HG03280 (cell line): Measurements from ENCODE around the gene SLC26A1.

Experiments used
- ATAC-seq: cut with Tn5 transposase; IDR thresholded peaks from one replicate; pipeline ENCODE4 v1.9.1; 2021; ENCODE audit warnings: mild to moderate bottlenecking, moderate library complexity; ENCODE audit not compliant: unreplicated experiment

The SLC26A1 gene

GRCh38 chr4:1029529-1029928 lies 36.3 kb upstream of the SLC26A1 start:
- no peak for ATAC-seq

- no peak for ATAC-seq
Measured at GRCh38 chr4:1028574-1029220, 35.5 kb upstream of the SLC26A1 start.

DNA sequence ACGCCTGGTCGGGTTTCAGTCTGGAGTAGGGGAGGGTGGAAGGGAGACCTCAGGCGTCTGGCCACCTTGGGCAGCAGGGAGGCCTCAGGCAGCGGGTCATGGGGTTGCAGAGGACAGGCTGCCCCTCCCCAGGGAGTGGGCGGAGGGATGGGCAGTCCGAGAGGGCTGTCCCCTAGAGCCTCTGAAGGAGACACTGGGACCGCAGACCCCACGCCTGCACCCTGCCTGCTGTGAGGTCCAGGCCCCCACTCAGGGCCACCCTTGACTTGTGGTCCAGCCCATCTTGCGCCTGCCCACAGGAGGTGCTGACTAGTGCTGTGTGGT lies 34.7 kb upstream of the SLC26A1 start:
- no peak for ATAC-seq

- no peak for ATAC-seq
Measured at GRCh38 chr4:1027219-1027914, 34.2 kb upstream of the SLC26A1 start.

DNA sequence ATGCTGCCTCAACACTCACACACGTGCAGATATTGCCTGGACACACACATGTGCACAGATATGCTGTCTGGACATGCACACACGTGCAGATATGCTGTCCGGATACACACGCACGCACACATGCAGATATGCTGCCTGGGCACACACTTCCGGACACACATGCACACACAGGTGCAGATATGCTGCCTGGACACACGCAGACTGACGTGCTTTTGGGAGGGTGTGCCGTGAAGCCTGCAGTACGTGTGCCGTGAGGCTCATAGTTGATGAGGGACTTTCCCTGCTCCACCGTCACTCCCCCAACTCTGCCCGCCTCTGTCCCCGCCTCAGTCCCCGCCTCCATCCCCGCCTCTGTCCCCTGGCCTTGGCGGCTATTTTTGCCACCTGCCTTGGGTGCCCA lies 32.9 kb upstream of the SLC26A1 start:
- peak; percentile 66 for ATAC-seq

GRCh38 chr4:1024882-1025545 lies 31.8 kb upstream of the SLC26A1 start:
- no peak for ATAC-seq

DNA sequence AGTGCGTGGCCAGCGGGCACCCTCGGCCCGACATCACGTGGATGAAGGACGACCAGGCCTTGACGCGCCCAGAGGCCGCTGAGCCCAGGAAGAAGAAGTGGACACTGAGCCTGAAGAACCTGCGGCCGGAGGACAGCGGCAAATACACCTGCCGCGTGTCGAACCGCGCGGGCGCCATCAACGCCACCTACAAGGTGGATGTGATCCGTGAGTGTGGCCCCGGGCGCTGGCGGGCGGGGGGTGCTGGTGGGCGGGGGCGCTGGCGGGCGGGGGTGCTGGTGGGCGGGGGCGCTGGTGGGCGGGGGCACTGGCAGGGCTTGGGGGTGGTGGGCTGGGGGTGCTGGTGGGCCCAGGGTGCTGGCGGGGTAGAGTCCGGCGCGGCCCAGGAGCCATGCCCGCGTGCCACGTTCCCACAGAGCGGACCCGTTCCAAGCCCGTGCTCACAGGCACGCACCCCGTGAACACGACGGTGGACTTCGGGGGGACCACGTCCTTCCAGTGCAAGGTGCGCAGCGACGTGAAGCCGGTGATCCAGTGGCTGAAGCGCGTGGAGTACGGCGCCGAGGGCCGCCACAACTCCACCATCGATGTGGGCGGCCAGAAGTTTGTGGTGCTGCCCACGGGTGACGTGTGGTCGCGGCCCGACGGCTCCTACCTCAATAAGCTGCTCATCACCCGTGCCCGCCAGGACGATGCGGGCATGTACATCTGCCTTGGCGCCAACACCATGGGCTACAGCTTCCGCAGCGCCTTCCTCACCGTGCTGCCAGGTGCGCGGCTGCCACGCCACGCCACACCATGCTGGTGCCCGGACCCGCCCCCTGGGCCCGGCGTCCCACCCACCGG lies 30.9 kb upstream of the SLC26A1 start:
- ATAC-seq: no peak

DNA sequence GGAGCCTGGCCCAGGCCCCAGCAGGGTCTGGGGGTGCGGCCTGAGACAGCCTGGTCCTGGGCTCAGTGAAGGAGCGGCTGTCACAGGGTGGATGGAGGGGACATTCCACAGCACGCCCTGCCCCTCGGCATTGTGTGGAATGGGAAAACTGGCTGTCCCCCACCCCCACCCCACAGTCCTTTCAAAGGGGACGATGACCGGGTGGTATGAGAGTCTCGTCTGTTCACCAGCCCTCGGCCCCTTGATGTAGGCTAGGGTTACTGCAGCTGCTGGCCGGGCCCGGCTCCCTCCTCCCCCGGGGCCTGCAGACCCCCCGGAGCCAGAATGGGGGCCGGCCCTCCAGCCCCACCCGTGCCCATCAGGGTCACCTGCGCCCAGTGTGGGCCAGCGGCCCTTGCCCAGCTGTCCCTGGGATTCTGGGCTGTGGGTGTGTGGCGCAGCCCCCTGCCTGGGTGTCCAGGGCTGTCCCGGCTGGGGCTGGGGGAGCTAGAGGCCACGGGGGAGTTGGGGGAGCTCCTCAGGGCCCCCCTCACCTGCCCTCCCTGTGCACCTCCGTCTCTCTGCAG lies 30.0 kb upstream of the SLC26A1 start:
- no peak for ATAC-seq

DNA sequence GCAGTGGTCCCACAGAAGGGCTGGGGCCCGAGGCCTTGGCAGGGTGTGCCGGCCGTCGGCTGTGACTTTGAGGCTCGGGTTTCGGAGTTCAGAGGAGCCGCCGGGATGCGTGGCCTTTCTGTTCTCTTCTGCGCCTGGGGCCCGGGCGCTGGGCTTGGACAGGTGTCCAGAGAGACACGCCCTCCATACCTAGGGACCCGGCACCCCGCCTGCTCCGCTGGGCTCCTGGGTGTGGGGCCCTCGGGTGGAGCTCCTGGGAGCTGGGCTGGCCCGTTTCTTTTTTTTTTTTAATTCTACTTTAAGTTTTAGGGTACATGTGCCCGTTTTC lies 29.5 kb upstream of the SLC26A1 start:
- ATAC-seq: no peak

GRCh38 chr4:1022051-1022738 lies 29.0 kb upstream of the SLC26A1 start:
- ATAC-seq: no peak

GRCh38 chr4:1021386-1022050 lies 28.3 kb upstream of the SLC26A1 start:
- ATAC-seq: peak; percentile 62

GRCh38 chr4:1019729-1020470 lies 26.7 kb upstream of the SLC26A1 start:
- no peak for ATAC-seq

- ATAC-seq: no peak
Measured at GRCh38 chr4:1019320-1019719, 26.1 kb upstream of the SLC26A1 start.

GRCh38 chr4:1018147-1019020 lies 25.2 kb upstream of the SLC26A1 start:
- no peak for ATAC-seq

- ATAC-seq: no peak
Measured at GRCh38 chr4:1017706-1018105, 24.5 kb upstream of the SLC26A1 start.

GRCh38 chr4:1017211-1017610 lies 24.0 kb upstream of the SLC26A1 start:
- ATAC-seq: no peak

DNA sequence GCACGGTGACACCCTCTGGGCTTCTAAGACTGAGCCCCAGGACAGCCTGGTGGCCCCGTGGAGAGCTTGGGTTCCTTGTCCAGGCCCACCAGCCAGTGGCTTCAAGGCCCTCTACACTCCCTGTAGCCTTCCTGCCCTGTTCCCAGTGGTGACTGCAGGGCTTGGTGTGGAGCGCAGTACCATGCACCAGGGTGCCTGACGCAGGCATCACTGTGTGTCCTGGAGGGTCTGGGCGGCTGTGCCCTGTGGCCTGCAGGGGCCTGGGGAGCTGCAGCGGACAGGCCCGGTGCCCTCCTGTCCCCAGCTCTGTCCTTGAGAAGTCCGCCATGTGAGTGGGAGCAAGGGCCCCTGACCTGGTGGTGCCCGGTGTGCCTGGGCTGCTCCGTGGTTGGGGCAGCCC lies 22.5 kb upstream of the SLC26A1 start:
- ATAC-seq: no peak

GRCh38 chr4:1015179-1015578 lies 22.0 kb upstream of the SLC26A1 start:
- ATAC-seq: no peak
